Fibroblast of the conjunctiva (primary cell): ENCODE data around the gene ARHGAP44.
"Not testable (repeated sequence)": the region's sequence is repeated elsewhere in the genome, so short reads cannot be mapped to it uniquely, and the experiment has no call there.

Experiments
- DNase-seq: peaks from one replicate; pipeline ENCODE4 v3.0.0-alpha.2; 2010; ENCODE audit warnings: low read depth

ARHGAP44 gene

DNA sequence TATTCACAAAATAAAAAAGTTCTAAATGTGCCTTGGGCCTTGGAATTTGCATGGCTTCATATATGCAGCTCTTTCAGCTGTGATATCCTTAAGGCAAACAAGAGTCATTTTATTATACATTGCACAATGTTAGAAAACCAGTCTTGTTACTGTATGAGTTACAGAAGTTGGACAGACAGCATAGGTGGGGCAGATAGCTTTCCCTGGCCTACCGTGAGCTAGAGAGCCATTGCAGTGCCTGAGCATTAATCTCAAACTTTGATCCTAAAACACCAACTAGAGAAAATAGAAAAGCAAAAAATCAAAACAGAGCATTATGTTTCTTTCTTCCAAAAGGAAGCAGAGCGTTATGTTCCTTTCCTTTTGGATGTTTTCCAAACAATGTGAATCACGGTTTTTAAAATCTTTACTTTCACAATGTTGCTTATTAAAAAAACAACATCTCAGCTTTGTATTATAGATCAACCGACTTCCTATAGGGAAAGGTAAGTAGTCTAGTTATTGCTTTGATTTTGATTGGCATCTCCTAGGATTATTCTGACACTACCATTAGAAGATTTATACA is 32.2 kb downstream of the ARHGAP44 start:
- DNase-seq = no peak

DNA sequence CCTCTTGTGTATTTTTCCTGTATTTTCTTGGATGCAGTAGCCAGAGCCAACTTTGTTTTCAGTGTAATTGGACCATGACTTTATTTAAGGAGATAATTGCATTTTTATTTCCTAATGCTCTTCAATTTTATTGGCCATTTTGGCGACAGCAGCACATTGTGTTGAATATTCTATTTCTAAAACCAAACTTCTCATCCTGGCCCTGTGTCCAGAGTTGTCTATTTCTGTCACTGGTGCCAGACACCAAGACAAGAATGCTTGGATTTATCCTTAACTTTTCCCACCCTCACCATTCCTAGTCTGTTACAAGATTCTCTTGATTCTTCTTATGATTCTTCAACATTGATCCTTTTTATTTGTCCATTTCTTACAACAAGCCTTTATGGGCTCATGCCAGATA is 37.1 kb downstream of the ARHGAP44 start:
- DNase-seq = no peak

DNA sequence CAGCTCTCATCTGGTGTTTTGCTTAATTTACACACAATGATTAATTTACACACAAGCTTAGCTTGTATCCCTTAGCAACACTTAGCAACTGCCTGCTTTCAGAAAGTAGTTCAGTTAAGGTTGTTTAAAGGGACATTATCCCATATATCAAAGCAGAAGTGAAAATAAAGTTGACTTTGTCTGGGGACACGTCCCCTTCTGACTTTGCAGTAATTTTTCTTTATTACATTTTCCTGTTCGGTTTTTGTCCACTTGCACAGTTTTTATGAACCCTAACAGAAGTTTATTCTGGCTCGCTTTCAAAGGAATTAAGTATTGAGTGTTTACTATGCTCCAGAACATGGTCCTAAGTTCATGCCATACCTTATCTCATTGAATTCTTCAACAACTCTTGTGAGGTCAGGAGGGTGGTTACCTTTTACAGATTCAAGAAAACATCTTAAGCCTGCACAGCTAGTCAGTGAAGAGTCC is 41.5 kb downstream of the ARHGAP44 start:
- DNase-seq = no peak

DNA sequence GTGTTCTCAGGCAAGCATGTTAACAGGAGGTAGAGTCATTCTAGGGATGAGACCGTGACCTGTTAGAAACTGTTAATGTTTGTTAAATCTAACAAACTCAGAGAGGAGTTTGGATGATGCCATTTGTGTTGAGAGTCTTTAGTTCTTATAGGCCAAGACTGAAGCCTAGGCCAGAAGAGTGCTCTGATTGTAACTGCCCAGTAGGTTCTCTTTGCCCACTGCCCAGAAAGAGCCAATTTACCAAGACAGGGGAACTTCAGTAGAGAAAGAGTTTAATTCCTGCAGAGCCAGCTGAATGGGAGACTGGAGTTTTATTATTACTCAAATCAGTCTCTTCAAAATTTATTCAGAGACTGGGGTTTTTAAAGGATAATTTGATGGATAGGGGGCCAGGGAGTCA is 42.5 kb downstream of the ARHGAP44 start:
- no peak for DNase-seq

DNA sequence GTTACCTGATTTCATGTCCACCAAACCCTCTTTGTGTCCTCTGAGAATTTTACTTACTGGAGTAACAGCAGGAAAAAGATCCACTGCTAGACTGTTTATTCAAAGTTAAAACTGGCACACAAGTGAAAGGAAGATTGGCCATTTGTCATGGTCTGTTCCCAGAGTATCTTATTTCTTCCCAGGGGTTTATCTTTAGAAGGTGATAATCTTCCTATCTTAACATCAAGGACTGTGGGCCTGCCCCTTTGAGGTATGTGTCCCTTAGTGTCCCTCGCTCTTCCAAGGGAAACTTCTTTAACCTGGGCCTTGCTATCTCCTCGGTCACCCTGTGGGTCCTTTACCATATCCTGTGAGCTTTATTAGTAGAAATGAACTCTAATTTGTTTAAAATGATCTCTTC is 49.7 kb downstream of the ARHGAP44 start:
- no peak for DNase-seq

DNA sequence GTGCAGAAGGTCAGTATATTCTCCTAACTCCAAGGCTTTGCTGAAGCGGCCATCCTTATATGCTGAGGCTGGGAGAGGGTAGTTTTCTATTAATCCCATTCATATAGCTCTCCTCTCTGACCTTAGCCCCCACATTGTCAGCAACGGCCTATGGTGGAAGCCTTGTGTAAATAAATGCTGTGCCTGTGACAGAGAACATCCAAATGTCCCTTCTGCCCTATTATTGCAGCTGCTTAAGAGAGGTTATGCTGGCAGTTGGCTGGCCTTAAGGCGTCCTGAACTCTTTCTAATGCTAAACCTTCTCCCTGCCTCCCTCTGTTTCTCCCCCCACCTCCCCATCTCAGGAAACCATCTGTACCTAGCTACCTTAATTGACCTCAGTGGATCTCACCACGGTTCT is 53.6 kb downstream of the ARHGAP44 start:
- DNase-seq = no peak

DNA sequence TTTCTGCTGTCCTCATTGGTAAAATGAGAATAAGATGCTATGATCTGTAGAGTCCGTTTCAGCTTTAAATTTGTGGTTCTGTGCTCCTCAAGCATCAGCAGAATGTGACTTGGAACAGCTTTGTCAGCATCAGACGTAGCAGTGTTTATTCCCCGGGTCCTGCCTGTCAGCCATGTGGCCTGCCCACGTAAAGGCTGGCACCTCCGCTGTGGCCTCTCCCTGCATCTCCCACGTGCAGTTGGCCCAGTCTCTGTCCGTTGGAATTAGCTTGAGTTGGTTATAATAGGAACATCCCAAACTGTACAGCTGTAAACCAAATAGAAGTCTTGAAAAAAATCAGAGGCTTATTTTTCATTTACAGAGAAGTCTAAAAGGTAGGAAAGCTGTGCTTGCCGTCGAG is 61.7 kb downstream of the ARHGAP44 start:
- DNase-seq = no peak

DNA sequence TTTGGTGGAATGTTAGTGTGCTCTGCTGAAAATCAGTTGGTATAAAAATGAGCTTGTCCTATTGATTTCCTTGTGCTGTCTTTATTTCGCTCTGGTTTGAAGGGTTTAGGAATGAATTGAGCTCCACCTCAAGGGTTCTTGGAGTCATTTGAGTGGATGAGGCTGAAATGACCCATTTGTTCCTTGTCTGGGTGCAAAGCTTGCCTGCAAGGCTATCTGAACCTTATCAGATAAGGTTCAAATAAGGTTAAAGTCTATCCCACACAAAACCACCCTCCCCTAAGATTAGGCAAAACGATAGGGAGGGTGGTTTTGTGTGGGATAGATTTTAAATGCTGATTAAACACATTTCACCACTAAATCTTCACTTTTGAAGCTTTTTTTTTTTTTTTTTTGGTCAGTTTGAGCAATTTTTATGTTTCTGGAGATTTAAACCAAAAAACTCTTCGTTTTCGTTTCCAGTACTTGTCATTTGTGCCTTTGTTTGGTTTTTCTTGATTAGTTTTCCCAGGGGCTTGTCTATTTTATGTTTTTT is 62.7 kb downstream of the ARHGAP44 start:
- DNase-seq = no peak

DNA sequence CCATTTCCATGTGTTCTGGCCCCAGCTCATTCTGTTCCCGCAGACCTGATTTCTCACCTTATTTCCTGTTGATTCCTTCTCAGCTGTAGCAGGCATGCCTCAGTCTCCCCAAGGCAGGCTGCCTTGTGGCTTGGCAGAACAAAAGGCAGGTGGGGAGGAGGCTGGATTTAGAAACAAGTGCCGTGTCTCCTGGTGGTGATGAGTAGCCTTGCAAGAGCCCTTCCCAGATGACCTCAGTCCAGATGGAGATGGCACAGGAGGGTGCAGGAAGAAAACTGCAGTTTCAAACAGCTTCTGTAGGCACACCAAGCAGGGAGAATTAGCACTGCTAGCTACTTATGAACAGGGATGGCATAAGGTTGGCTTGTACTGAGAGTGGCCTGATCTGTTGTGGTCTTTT is 64.6 kb downstream of the ARHGAP44 start:
- DNase-seq = no peak

DNA sequence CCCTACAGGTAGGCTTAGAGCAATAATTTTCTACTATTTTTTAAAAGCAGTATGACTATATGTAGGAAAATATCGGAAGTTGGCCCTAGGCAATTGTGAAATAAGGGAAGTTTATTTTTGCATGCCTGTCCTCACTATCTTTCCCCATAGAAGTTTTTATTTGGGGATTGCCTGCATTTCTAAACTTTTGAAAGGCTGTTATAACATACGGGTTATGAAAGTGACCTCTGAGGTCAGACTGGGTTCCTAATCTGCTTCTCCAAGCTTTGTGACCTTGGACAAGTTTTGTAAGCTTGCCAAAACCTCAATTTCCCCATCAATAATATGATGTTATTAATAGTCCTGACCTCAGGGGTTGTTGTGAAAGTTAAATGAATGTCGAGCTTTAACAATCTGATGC is 67.1 kb downstream of the ARHGAP44 start:
- no peak for DNase-seq

DNA sequence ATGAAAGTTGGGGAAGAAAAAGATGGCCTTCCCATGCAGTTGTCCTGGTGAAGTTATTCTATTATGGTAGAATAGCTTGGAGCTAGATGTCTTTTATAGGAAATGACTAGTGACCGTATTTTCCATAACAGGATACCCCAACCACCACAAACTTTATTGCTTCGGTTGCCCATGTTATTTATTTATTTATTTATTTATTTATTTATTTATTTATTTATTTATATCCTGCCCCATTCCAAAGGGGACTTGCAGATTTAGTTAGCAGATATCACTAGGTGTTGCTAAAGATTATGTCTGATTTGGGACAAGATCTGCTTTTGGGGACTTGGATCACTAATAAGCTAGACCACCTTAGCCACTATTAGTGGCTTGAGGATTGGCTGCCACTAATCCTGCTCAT is 68.3 kb downstream of the ARHGAP44 start:
- no peak for DNase-seq

DNA sequence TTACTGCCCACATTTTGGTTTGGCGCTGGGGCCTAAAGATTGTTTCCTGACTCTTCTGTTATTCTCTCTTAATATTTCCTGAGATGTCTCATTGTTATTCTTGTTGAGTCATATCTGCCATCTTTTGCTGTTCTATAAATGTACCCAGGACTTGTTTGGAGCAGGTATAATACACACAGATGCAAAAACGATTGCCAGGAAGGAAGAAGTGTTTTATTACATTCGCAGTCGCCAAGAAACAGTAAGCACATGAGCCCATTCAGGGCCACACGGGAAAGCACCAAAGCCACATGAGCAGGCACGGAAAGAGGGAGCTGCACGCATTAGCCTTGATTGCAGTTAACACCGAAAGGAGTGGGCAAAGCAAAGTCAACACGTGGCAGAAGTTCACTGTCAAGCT is 70.2 kb downstream of the ARHGAP44 start:
- DNase-seq = no peak

DNA sequence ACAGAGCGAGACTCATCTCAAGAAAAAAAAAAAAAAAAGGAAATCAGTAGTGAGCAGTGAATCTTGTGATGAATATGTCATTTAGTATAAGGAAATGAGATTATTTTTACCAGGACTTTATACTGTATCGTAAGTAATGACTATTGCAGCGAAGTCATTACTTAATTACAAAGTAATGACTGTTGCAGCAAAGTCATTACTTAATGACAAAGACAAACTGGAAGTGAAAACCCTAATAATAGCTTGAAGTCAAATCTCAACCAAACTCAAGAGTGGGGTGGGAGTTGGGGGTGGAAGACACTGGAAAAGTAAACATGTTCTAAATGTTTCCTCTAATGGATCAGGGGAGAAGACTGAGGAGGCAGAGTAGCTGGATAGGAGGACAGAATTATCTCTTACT is 76.5 kb downstream of the ARHGAP44 start:
- no peak for DNase-seq

DNA sequence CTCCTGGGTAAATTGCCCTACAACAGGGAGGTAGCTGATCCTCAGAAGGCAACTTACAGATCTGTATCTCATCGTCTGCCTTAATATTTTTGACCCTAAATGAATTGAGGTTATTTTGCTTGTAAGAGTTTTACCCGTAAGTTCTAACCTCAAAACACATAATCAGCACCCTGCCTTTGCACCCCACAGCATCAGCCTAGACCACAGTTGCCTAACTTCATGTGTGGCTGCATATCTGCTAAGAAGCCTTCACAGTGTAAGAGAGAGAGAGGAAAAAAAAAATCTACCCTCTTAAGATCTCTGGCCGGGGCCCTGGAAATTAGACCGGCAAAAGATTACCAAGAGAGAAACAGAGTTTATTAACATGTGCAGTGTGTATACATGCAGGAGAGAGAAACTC is 76.9 kb downstream of the ARHGAP44 start:
- DNase-seq = no peak

DNA sequence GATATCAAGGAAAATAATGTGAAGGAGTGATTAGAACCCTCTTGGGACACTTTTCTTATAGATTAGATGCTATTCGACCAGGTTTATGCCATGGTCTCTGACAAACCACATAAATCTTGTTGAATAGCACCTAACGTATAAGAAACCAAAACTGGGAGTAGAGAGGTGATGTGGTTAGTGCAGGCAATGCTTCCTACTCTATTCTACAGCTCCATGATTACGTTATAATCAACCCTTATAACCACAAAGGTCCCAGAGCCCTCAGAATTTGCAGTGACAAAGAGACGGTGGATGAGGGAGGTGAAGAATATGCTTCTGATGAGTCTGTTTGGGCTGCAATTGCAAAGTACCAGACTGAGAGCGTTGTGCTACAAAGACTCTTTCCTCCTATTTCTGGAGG is 78.4 kb downstream of the ARHGAP44 start:
- no peak for DNase-seq

DNA sequence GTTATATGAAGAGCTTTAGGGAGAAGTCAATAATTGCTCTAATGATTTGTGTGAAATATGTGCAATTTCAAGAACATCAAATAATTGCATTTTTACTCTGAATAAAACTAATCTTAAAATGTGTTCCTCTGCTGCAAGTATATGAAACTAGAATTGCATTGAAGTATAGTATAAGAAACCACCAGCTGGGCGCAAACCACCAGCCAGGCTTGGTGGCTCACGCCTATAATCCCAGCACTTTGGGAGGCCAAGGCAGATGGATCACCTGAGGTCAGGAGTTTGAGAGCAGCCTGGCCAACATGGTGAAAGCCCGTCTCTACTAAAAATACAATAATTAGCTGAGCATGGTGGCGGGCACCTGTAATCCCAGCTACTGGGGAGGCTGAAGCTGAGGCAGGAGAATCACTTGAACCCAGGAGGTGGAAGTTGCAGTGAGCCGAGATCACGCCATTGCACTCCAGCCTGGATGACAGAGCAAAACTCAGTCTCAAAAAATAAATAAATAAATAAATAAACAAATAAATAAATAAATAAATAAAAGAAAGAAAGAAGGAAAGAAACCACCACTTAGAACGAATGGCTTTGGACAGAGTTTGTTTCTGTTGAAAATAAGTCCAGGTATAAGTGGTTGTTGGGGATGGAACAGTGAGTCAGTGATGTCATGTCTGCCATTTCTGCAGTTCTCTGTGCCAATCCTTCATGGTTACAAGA is 84.3 kb downstream of the ARHGAP44 start:
- DNase-seq = not testable (repeated sequence)

DNA sequence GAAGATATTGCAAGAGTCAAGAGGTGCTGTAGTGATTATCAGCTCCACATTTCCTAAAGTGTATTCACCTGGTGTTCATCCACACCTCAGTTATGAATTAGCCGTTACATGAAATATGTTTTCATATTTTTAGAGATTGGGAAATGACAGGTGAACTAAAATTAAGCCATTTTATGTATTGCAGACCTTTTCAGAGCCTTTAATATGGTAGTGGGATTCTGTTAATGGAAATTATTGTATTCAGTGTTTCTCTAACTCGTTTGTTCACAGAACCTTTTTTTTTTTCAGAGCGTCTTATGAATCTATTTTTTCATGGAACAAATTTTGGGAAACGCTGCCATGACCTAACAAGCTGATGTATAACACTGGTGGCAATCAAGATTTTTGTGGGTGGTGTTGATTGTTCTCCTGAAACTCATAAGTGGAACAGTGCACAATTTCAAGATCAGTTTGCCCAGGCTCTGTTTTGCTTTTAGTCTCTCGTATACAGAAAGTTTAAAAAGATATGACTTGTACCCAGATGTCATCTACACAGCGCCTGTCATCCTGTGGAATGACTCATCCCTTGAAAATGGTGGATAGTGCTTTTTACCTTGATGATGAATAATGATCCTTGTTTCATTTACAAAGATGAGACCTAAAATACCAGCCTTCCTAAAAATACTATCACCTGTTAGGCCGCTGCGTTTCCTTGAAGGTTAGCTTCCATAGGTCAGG is 88.8 kb downstream of the ARHGAP44 start:
- no peak for DNase-seq

DNA sequence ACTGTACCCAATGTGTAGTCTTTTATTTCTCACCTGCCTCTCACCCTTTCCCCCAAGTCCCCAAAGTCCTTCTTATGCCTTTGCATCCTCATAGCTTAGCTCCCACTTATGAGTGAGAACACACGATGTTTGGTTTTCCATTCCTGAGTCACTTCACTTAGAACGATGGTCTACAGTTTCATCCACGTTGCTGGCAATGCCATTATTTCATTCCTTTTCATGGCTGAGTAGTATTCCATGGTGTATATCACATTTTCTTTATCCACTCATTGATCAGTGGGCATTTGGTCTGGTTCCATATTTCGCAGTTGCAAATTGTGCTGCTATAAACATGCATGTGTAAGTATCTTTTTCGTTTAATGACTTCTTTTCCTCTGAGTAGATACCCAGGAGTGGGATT is 89.8 kb downstream of the ARHGAP44 start:
- DNase-seq = not testable (repeated sequence)

DNA sequence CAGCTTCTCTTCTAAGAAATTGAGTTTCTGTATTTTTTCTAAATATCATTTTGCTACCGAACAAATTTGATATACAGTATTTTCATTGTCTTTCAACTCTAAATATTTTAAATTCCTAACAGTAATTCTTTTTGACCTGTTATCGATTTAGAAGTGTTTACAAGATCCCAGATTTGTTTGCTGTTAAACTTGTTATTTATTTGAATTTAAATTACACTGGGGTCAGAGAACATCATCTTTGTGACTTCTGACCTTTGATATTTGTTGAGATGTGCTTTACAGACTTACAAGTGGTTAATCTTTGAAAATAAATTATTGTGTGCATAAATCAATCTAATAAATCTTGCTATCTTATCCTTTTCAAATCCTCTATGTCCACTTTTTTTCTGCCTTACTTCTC is 94.2 kb downstream of the ARHGAP44 start:
- no peak for DNase-seq

DNA sequence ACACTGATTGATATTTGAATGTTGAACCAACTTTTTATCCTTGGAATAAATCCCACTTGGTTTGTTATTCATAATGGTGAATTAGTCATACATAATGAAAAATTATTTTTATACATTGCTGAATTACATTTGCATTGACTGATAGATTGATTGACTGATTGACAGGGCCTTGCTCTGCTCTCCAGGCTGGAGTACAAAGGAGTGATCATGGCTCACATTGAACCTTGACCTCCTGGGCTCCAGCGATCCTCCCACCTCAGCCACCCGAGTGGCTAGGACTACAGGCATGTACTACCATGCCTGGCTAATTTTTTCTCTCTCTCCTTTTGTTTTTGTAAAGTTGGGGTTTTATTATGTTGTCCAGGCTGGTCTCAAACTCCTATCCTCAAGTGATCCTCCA is 97.8 kb downstream of the ARHGAP44 start:
- DNase-seq = no peak

DNA sequence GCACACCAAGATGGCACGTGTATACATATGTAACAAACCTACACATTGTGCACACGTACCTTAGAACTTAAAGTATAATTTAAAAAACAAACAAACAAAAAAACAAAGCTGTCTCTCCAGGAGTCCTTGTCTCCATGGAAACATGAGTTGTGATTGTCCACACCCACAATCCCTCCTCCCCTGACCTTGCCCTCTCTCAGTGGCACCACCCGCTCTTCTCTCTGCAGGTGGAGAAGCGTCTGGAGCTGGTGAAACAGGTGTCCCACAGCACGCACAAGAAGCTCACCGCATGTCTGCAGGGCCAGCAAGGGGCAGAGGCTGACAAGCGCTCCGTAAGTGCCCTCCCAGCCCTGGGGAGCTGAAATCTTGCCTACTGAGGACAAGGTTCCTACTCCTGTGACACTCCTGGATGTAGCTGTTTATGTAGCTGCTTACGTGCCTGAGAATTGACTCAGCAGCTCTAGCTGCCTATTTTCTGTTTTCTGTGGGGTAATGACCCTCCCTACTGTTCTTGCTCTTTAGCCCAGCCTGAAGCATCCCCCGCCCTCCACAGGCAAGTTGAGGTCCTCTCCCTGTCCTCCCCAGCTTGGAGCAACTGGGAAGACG is 107.0 kb downstream of the ARHGAP44 start:
- DNase-seq = no peak

DNA sequence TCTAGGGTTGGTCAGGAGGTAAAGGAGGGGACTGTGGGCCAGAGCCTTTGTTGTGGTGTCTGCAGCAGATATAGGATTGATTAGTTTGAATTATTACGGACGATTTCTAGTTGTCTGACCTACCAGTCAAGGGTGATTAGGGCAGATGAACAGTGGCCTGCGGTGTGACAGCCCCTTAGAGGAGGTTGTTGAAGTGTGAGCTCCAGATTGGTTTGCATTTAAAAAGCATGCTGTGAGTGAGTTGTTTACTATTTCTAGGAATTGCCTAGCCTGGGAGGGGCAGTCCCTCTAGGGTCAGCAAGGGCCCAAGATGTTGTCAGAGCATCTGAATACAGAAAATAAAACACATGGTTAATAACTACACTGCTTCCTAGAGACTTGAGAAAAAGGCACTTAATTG is 108.8 kb downstream of the ARHGAP44 start:
- DNase-seq = no peak

DNA sequence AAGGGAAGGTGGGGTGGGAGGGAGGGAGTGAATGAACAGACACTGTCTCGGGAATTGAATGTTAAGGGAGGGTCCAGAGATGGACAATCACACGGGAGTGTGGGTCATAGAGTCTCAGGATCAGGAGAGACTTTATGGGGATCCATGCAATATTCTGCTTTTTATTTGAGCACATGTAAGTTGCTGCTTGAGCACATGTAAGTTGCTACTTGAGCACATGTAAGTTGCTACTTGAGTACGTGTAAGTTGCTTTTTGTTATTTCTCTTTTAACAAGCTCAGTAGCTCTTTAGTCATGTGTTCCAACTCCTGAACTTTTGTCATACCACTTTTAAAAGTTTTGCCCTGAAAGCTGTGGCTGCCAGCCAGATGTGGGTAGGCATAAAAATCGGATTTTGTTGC is 110.3 kb downstream of the ARHGAP44 start:
- DNase-seq = no peak
